DND-41 (cell line): ENCODE data around the gene RPL3.

ENCODE experiments used
- EZH2 ChIP-seq: IDR thresholded peaks from 3 replicates; pipeline ENCODE4 v1.6.1; 2012; ENCODE audit warnings: borderline replicate concordance, low read depth, mild to moderate bottlenecking, moderate library complexity, low read length, inconsistent platforms; ENCODE audit not compliant: severe bottlenecking
- TF ChIP-seq, protein P1 (sequence below): IDR thresholded peaks from 2 replicates; pipeline ENCODE4 v1.5.1; 2012; ENCODE audit warnings: borderline replicate concordance, low read length, moderate library complexity, mild to moderate bottlenecking; ENCODE audit not compliant: poor library complexity, severe bottlenecking; ENCODE audit errors: extremely low read depth

DNA sequence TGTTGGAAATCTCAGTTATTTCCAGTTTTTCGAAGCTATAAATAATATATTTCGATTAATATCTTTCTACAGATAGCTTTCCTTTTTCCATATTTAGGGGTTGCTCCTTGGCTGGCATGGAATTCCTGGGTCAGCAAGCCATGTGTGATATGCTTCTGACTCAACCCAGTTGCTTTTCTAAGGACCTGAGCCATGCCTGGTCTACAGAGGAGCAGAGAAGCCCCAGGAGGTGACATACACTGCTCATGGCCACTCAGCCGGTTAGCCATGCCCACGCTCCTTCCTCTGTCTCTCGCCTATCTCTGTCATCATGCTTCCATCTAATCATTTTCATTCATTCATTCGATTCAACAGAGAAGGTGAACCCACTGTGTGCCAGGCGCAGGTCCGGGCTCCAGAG, 51.4 kb downstream of the RPL3 start:
- TF ChIP-seq, protein P1, sequence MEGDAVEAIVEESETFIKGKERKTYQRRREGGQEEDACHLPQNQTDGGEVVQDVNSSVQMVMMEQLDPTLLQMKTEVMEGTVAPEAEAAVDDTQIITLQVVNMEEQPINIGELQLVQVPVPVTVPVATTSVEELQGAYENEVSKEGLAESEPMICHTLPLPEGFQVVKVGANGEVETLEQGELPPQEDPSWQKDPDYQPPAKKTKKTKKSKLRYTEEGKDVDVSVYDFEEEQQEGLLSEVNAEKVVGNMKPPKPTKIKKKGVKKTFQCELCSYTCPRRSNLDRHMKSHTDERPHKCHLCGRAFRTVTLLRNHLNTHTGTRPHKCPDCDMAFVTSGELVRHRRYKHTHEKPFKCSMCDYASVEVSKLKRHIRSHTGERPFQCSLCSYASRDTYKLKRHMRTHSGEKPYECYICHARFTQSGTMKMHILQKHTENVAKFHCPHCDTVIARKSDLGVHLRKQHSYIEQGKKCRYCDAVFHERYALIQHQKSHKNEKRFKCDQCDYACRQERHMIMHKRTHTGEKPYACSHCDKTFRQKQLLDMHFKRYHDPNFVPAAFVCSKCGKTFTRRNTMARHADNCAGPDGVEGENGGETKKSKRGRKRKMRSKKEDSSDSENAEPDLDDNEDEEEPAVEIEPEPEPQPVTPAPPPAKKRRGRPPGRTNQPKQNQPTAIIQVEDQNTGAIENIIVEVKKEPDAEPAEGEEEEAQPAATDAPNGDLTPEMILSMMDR: no peak
- TF ChIP-seq EZH2: no peak
